Glutamatergic neuron (in vitro differentiated cells): ENCODE measurements around the gene PTGFRN. TPM values are rescaled to one million over a fixed set of nuclear protein-coding genes. Genes with fewer than 3 reads are reported as not detected.

Experiments
- DNase-seq: peaks from one replicate; pipeline ENCODE4 v3.0.0; 2022
- H3K27ac Mint-ChIP-seq: one replicate; pipeline ENCODE4 v1.8.0; 2020; ENCODE audit warnings: mild to moderate bottlenecking, mixed read lengths, inconsistent platforms; ENCODE audit not compliant: unreplicated experiment
- H3K27me3 Mint-ChIP-seq: one replicate; pipeline ENCODE4 v1.8.0; 2020; ENCODE audit warnings: mild to moderate bottlenecking, moderate library complexity, mixed read lengths, inconsistent platforms; ENCODE audit not compliant: unreplicated experiment
- H3K36me3 Mint-ChIP-seq: one replicate; pipeline ENCODE4 v1.8.0; 2020; ENCODE audit warnings: mild to moderate bottlenecking, mixed read lengths, inconsistent platforms; ENCODE audit not compliant: unreplicated experiment
- H3K4me1 Mint-ChIP-seq: one replicate; pipeline ENCODE4 v1.8.0; 2020; ENCODE audit warnings: mild to moderate bottlenecking, low read depth, mixed read lengths, inconsistent platforms; ENCODE audit not compliant: unreplicated experiment
- H3K4me3 Mint-ChIP-seq: one replicate; pipeline ENCODE4 v1.8.0; 2020; ENCODE audit warnings: mild to moderate bottlenecking, mixed read lengths, inconsistent platforms; ENCODE audit not compliant: unreplicated experiment
- H3K9me3 Mint-ChIP-seq: one replicate; pipeline ENCODE4 v1.8.0; 2020; ENCODE audit warnings: mild to moderate bottlenecking, moderate library complexity, mixed read lengths, inconsistent platforms; ENCODE audit not compliant: unreplicated experiment
- total RNA-seq: library from RNA; stranded (reverse); fragmentation: NEBNext Ultra II Directional; extraction: Animal tissue kit (Norgen Biotek cat#: 25700); gene quantifications from one replicate; pipeline ENCODE4 v1.2.1, GENCODE V29; 2021; ENCODE audit not compliant: unreplicated experiment
- TF ChIP-seq, protein P1 (sequence below): fragments of 200-600 bp; sonication (generic); IDR thresholded peaks from one replicate; pipeline ENCODE4 v1.5.0; 2021; ENCODE audit not compliant: partially characterized antibody, unreplicated experiment

PTGFRN gene
- total RNA-seq, 1 donor from 2014 or later = 61.2 TPM

DNA sequence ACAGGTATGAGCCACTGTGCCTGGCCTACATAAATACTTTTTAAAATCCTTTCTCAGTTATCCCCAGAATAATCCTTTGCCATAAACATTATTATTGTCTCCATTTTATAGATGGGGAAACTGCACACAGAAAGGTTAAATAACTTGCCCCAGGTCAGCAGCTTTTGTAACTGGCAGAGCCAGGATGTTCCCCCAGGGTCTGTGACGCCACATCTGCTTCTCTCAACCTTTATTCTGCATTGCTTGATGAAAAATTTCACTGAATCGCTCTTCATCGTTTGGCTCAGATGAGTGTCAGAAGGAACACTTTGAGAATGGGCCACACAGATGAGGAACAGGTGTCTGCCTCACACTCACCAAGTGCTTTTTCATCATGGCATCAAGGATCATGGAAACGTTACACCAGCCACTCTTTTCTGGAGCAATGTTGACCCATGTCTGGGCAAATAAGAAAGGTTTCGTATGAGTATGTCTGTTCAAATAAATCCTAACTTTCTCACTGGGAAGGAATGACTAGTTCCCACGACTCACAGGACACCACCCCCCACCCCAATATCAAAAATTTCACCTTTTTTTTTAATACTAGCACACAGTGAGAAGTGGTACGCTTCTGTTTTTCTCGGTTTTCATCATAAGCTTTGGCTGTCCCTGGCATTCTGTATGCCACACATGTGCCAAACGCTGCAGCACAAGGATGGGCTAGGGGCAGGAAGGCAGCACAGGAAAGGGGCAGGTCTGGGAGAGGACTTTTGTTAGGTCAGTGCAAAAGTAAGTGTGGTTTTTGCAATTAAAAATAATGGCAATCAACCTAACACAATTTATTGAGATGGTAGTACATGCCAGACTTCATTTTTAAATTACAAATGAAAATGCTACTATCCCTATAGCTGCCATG, 9.0 kb upstream of the PTGFRN start:
- Mint-ChIP-seq H3K4me1 (peaks cover 8% of the 10 kb centered on the region), H3K36me3 (peaks cover 4% of the 10 kb centered on the region), H3K4me3 (no peak overlapping the region), H3K27me3 (no peaks in the 10 kb centered on the region), H3K27ac (no peak overlapping the region), H3K9me3 (peaks cover 2% of the 10 kb centered on the region)
- TF ChIP-seq, protein P1, sequence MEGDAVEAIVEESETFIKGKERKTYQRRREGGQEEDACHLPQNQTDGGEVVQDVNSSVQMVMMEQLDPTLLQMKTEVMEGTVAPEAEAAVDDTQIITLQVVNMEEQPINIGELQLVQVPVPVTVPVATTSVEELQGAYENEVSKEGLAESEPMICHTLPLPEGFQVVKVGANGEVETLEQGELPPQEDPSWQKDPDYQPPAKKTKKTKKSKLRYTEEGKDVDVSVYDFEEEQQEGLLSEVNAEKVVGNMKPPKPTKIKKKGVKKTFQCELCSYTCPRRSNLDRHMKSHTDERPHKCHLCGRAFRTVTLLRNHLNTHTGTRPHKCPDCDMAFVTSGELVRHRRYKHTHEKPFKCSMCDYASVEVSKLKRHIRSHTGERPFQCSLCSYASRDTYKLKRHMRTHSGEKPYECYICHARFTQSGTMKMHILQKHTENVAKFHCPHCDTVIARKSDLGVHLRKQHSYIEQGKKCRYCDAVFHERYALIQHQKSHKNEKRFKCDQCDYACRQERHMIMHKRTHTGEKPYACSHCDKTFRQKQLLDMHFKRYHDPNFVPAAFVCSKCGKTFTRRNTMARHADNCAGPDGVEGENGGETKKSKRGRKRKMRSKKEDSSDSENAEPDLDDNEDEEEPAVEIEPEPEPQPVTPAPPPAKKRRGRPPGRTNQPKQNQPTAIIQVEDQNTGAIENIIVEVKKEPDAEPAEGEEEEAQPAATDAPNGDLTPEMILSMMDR = no peak
- DNase-seq = no peak

DNA sequence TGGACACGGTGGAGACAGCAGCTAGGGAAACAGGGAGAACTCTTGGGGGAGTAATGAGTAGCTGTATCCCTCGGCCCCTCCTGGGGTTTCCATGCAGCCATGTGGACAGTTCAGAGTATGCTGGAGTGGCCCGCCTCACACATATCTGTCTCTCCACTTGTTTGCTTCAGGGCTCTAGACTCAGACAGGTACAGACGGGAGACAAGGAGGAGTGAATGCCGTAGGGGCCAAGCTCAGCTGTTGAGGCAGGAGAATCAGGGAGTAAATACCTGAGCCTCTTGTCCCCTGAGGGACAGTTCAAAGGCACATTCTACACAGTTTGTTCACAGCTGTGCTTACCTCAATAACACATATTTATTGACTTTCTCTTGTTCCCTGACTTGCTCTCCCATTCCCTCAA, 7.7 kb upstream of the PTGFRN start:
- no peak for DNase-seq
- H3K9me3 Mint-ChIP-seq = peaks cover 2% of the 10 kb centered on the region
- H3K36me3 Mint-ChIP-seq = peaks cover 4% of the 10 kb centered on the region
- no peaks in the 10 kb centered on the region for H3K27me3 Mint-ChIP-seq
- TF ChIP-seq, protein P1 = no peak
- H3K4me1 Mint-ChIP-seq = peaks cover 10% of the 10 kb centered on the region
- no peak overlapping the region for H3K4me3 Mint-ChIP-seq
- H3K27ac Mint-ChIP-seq = no peak overlapping the region

DNA sequence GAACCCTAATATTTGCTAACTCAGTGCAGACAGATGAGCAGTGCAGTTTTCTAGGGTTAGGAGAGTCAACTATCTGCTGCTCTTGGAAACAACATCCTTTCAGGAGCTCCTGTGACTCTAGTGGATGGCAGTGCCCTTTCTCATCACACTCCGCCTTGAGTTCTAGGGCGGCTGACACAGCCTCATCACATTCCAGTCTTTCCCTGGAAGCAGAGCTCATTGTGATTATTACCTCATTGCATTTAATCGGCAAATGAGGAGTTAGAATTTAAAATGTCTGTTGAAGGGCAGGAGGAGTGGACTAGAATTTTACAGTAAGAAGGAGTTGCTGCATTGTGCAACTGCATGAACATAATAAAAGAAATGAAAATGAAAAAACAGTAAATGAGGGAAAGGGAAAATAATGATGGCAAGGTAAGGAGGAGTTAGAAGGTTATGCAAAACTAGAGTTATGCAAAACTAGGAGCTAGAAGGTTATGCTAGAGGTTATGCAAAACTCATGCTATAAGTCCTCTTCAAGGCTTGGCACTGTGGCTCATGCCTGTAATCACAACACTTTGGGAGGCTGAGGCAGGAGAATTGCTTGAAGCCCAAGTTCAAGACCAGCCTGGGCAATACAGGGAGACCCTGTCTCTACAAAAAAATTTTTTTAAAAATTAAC, 6.9 kb upstream of the PTGFRN start:
- Mint-ChIP-seq H3K27me3 (no peaks in the 10 kb centered on the region), H3K9me3 (peaks cover 2% of the 10 kb centered on the region), H3K4me1 (peaks cover 13% of the 10 kb centered on the region), H3K4me3 (no peak overlapping the region), H3K36me3 (peaks cover 4% of the 10 kb centered on the region), H3K27ac (no peak overlapping the region)
- TF ChIP-seq, protein P1 = no peak
- DNase-seq = no peak

DNA sequence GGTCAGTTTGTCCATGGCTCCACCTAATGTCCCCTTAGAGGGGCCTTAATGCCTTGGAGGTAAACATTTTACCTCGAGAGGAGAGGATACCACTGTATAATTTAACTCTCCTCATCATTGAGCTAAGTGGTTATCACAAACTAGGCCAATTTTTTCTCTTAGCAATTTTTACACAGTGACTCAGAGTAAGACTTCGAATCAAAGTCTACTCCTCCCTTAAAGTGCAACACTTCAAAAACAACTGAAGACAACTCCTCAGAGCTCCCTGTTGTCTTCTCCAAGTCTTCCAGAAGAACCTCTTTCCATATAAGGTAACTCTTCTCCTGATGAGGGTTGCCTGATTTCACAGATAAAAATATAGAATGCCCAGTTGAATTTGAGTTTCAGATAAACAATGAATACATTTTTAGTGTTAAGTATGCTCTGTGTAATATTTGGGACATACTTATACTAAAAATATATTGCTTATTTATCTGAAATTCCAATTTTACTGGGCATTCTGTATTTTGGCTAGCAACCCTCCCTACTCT, 4.9 kb upstream of the PTGFRN start:
- TF ChIP-seq, protein P1 = no peak
- Mint-ChIP-seq H3K36me3 (peaks cover under 1% of the 10 kb centered on the region), H3K27me3 (peaks cover 3% of the 10 kb centered on the region), H3K27ac (no peak overlapping the region), H3K4me3 (no peak overlapping the region), H3K9me3 (peaks cover 5% of the 10 kb centered on the region), H3K4me1 (peaks cover 16% of the 10 kb centered on the region)
- no peak for DNase-seq
